Activated effector memory CD4-positive, alpha-beta T cell treated with Interleukin-2 at 50 U/mL for 16 hours (primary cell): ENCODE data around the gene ST6GAL1.

Source experiments
- DNase-seq: peaks from one replicate; pipeline ENCODE4 v3.0.0-alpha.2; 2020

ST6GAL1 gene

DNA sequence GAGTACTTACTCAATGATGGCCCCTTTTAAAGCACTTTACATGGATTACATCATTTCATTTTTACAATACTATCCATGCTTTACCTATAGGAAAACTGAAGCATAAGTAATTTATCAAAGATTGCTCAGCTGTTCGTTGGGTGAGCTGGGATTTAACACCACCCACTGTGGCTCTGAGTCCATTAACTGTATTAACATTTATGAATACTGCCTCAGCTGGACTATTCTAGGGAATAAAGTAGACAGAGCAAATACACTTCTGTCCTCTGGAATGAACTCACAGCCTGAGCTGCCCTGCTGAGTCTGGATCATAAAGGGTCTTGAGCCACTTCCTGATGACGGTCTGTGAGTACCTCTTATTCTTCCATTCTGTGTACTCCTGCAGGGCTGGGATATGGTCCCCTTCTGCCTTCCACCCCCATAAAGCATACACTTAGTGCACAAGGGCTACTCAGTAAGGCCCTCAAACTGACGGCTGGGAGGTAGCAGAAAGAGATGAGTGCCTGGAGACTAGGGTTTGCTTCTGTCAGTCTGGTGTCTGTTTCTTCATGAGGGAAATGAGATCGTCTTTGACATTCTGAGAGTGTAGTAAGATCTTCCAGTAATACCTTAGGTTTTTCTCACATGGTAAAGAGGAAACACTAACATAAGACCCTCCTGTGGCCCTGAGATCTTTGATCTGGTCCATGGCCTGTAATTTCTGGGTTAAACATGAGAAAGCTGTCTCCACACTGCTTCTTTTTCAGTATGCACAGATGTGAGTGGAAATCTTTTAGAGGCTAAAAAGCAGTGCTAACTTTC, 12.6 kb upstream of the ST6GAL1 start:
- no peak for DNase-seq

DNA sequence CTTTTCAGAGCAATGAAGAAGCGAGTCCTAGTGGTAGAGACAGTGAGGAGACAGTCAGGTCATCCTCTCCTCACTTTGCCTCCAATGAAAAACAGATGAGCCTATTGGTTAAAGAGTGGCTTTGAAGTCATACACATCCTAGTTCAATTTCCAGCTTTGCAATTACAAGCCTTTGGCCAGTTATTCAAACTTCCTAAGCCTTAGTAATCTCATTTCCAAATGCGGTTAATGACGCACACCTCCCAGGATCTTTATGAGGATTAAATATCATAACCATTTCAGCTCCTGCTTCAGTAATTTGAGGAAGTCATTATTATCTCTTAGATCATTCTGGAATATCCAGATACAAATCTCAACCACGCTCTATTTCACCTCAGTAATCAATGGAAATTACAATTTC, 10.0 kb upstream of the ST6GAL1 start:
- DNase-seq, result no peak

GRCh38 chr3:186920796-186921195, 9.5 kb upstream of the ST6GAL1 start:
- DNase-seq, result no peak

DNA sequence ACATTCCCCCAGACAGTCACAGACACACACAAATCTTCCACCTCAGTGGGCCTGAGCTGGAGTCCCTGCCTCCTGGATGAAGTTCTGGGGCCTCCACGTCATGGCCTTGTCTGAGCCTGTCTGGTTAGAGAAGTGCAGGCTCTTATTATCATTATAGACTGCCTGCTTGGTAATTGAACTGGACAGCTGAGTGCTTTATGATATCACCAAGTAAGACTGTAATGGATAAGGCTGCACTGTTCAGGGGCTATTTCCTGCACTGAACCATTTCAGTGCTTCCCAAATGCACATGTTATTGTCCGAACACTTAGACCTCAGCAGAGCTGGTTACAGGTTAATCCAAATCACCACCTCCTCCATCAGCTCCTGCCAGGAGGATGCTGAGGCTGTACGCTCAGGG, 8.7 kb upstream of the ST6GAL1 start:
- DNase-seq, result no peak

DNA sequence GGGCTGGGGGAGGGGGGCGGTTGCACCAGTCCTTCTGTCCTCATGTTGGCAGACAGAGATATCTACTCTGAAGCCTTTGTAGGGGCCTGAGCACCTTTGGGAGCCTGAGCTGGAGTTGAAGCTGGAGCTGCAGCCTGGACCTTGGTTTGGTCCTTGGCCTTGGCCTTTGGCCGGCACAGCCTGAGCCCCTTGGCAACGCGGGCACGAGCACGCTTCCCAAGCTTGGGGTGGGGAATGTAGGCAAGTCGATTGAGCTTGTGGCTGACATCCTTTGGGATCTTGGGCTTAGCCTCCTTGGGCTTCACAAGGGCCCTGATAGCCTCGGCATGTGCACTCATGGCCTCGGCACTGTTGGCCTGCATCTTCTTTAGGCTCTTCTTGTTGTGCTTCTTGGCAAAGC, 8.1 kb upstream of the ST6GAL1 start:
- DNase-seq, result no peak

DNA sequence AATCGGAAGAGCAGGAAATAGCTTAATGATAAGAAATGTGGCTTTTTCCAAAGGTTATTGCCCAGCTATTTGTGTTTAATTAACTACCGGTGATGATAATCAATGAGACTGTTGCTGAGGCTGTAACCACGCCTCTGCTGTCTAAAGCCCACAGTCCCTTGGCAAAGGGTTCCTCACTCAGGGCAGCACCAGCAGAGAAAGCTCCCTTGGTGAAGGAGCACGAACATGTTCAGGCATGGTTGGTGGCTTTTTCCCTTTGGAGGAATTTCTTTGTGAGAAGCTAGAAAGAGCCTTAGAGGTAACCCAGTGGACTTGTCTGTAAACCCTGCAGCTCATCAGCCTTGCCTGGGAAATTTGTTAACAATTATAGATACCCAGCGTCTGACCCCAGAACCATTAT, 7.5 kb upstream of the ST6GAL1 start:
- no peak for DNase-seq

DNA sequence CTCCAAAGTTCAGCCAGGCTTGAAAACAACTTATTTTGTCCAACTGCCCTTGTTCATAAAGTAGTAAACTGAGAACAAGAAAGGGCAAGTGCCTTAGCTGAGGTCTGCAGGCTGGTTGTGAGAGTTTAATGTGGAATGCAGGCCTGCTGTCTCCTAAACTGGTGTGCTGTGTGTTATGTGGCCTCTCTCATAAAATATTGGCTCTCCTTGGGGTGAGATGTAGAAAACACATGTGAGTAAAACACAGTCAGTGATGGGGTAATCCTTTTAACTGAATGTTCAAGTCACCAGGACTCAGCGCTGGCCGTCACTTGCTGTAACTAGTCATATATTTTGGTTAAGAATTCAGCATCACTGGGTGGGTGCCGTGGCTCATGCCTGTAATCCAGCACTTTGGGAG, 7.1 kb upstream of the ST6GAL1 start:
- DNase-seq, result no peak

GRCh38 chr3:186925826-186926225, 4.5 kb upstream of the ST6GAL1 start:
- no peak for DNase-seq

DNA sequence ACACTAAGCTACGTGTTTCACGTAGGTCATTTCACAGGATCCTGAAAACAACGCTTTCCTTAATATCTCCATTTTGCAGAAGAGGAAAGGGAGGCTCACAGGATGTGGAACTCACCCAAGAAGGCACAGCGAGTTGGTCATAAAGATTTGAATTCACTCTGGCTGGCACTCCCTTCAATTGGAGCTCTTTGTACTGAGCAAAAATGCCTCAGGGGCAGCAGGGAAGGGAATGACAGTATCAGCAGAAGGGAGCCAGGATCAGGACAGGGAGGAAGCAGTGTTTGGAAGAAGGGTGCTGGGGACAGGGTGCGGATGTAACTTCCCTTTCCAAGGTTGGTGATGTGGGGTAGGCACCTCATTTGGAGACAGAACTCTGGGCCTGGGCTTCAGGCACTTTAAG, 1.1 kb upstream of the ST6GAL1 start:
- no peak for DNase-seq

DNA sequence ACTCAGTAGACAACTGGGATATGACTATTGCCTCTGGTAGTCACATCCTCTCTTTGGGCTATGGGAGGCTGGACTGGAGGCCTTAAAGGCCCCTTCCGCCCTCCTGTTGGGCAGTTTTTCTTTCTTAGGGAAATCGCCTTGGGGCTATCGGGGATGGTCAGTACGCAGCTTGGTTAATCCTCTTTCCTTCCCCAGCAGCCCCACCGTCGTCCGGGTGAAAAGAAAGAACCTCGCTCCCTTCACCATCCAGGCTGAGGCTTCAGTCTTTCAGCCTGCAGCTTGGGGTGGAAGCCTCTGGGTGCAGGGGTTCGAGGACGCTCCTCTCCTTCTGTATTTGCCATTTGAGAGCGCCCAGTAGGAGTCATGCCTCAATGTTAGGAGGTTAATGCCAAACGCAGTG, 641 bp upstream of the ST6GAL1 start:
- no peak for DNase-seq

- DNase-seq, result peak; percentile 63
Measured at GRCh38 chr3:186930641-186931531, 560 bp downstream of the ST6GAL1 start.

DNA sequence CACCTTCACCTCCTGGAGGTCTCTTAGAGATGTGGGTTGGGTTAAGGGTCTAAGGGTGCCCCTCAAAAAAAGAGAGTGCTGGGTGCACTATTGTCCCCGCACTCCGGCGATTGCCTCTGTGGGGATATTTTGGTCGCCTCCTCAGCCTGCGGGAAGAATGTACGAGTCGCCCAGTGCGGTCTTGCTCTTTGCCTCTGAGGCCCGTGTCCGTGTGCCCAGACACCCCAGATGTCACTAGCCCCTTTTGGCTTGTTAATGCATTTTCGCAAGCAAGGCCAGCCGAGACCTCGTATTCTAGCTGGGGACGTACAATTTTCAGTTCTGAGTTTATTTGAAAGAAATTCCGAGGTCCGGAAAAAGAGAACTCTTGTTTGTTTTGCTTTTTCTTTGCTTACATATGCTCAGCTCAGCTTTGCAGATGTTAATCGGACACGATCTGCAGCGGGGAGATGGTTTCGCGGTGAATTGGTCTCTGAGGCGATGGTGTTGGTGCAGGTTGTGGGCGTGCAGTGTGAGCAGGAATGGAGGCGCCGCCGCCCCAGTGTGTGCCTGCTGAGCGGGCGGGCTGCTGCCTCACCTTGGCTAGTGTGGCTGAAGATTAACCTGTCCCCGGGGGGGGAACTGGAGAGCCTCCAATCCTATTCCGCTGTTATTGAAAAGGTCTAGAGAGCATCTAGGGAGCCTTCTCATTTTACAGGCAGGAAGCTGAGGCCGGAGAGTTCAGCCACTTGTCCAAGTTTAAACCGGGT, 1.4 kb downstream of the ST6GAL1 start:
- DNase-seq, result peak; percentile 68

- DNase-seq, result no peak
Measured at GRCh38 chr3:186932281-186933181, 2.2 kb downstream of the ST6GAL1 start.

- DNase-seq, result no peak
Measured at GRCh38 chr3:186933816-186934215, 3.5 kb downstream of the ST6GAL1 start.

GRCh38 chr3:186935133-186935532, 4.8 kb downstream of the ST6GAL1 start:
- DNase-seq, result no peak

DNA sequence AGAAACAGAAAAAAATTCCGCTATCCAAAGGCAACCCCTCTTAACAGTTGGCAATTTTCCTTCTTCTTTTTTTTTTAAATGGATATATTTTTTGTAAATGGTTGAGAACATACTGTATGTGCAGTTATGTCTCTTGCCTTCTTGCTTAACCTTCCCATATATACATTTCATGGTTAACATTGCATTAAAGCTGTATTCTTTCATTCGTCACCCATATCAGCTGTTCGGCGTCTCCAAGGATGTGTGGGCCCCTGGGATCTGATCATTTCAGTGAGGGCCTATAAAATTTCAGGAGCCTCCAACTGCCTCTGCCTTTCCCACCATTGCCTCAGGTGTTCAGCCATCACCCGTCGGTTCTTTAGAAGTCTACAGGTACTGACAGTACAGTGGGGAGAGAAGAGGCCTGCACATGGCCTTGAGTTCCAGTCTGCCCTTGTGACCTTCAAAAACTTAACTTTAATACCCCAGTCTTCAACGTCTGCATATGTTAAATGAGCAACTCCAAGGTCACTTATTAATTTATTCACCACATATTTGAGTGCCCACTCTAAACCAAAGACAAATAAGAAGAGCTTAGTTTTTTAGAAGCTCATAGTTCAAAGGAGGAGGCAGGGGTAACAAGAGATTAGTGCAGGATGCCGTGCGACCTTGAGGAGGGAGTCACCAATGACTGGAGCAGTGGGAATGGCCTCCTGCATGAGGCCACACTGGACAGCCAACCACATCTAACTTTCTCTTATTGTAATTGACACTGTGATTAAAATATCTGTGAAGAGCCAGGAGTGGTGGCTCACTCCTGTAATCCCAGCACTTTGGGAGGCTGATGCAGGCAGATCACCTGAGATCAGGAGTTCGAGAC, 6.9 kb downstream of the ST6GAL1 start:
- DNase-seq, result no peak

DNA sequence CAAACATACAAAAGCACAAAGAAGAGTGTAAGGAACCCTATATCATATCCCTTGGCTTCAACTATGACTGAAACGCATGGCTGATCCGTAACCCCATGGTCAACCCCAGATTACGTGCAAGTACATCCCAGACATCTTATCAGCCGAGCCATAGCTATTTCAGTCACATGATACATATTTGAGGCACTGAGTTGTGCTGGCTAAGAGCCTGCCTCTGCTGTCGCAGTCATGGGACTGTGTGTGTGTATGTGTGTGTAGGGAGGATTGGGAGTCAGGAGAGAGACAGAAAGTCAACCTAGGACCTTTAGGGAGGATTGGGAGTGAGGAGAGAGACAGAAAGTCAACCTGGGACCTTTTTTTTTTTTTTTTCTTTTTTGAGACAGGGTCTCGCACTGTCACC, 8.4 kb downstream of the ST6GAL1 start:
- DNase-seq, result no peak

GRCh38 chr3:186939536-186939935, 9.2 kb downstream of the ST6GAL1 start:
- no peak for DNase-seq

GRCh38 chr3:186940967-186941366, 10.6 kb downstream of the ST6GAL1 start:
- DNase-seq, result no peak

DNA sequence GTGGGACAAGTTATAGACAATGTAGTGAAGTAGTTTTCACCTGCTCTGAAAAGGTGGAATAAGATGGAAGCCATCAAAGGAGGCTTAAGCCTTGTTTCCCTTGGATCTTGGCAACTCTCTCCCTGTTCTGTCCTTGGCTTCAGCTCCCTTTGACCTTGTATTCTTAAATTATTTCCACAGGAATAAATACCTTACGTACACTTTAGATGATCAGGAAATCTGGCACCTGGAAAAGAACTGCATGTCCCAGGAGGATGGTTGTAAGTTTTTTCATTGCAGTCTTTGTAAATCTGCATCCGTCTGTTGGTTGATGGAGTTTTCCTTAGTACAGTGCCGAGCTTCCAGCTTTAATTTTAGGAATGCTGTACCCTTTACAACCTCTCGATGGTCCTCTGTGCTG, 11.8 kb downstream of the ST6GAL1 start:
- no peak for DNase-seq

DNA sequence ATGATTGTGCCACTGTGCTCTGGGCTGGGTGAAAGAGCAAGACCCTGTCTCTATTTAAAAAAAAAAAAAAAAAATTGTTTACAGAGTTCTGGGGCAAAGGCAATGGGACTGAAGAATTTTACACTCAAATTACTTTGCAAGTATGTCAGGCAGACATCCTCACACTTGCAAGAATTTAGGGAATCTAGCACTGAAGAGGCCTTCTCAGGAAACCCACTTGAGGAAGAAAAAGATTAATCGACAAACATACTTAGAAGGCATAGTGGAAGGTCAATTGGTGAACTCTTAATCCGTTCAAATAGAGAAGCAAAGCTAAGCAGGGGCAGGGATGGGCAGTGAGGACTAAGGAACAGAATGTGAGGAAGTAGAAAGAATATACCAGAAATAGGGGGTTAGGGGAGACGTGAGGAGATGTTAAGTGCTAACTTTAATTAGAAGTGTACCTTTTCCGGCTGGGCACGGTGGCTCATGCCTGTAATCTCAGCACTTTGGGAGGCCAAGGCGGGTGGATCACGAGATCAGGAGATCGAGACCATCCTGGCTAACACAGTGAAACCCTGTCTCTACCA, 15.0 kb downstream of the ST6GAL1 start:
- no peak for DNase-seq
